WTC11 (cell line): ENCODE results near the gene TFB2M. TPM values are rescaled to one million over a fixed set of nuclear protein-coding genes. Genes with fewer than 3 reads are reported as not detected.

ENCODE experiments used
- ATAC-seq: fragments of 200-7000 bp; cut with Tn5 transposase; 2 replicates; pipeline ENCODE4 v1.10.0; 2021; ENCODE audit warnings: mild to moderate bottlenecking, moderate library complexity
- CTCF ChIA-PET: fragments of 300-600 bp; sonication (Branson Sonifier 250); formaldehyde crosslinking; loops from one replicate; lab custom pipeline; 2021; ENCODE audit warnings: antibody characterized with exemption; lab: Charles Lee
- POLR2A ChIA-PET: fragments of 350-600 bp; sonication (Branson Sonifier 250); formaldehyde crosslinking; loops from one replicate; lab custom pipeline; 2021; ENCODE audit warnings: antibody characterized with exemption; lab: Charles Lee
- DNase-seq: peaks from one replicate; pipeline ENCODE4 v3.0.0; 2021; ENCODE audit warnings: low spot score
- H3K27ac Mint-ChIP-seq: 2 replicates; pipeline ENCODE4 v1.8.0; 2021; ENCODE audit warnings: mixed read lengths
- H3K27me3 Mint-ChIP-seq: 2 replicates; pipeline ENCODE4 v1.8.0; 2021; ENCODE audit warnings: low read depth, mild to moderate bottlenecking, moderate library complexity, mixed read lengths
- H3K36me3 Mint-ChIP-seq: 2 replicates; pipeline ENCODE4 v1.8.0; 2021; ENCODE audit warnings: mixed read lengths
- H3K4me1 Mint-ChIP-seq: 2 replicates; pipeline ENCODE4 v1.8.0; 2022; ENCODE audit warnings: mixed read lengths
- H3K4me3 Mint-ChIP-seq: 2 replicates; pipeline ENCODE4 v1.8.0; 2021; ENCODE audit warnings: mild to moderate bottlenecking, moderate library complexity, mixed read lengths
- H3K9me3 Mint-ChIP-seq: 2 replicates; pipeline ENCODE4 v1.8.0; 2021; ENCODE audit warnings: mixed read lengths
- AFF4 ChIP-seq: sonication (generic); formaldehyde crosslinking; IDR thresholded peaks from 2 replicates; pipeline ENCODE4 v1.8.1; 2023; ENCODE audit warnings: mild to moderate bottlenecking, missing genetic modification reagents, borderline replicate concordance
- AR ChIP-seq: fragments of 250-450 bp; sonication (Bioruptor Pico); IDR thresholded peaks from 2 replicates; pipeline ENCODE4 v1.9.0; 2021; ENCODE audit warnings: mild to moderate bottlenecking
- CTCF ChIP-seq: fragments of 200-600 bp; IDR thresholded peaks from 2 replicates; pipeline ENCODE4 v1.8.0; 2022; ENCODE audit warnings: antibody characterized with exemption
- ETV6 ChIP-seq: sonication (generic); formaldehyde crosslinking; IDR thresholded peaks from 2 replicates; pipeline ENCODE4 v1.8.1; 2022; ENCODE audit warnings: mild to moderate bottlenecking, missing genetic modification reagents
- FOXK1 ChIP-seq: sonication (generic); formaldehyde crosslinking; IDR thresholded peaks from 2 replicates; pipeline ENCODE4 v1.8.0; 2022; ENCODE audit warnings: mild to moderate bottlenecking, moderate library complexity, missing genetic modification reagents
- NR1H2 ChIP-seq: sonication (generic); formaldehyde crosslinking; IDR thresholded peaks from 2 replicates; pipeline ENCODE4 v1.9.0; 2021; ENCODE audit warnings: mild to moderate bottlenecking, moderate library complexity, missing genetic modification reagents
- TP53 ChIP-seq: sonication (generic); formaldehyde crosslinking; IDR thresholded peaks from 2 replicates; pipeline ENCODE4 v1.8.1; 2023; ENCODE audit warnings: mild to moderate bottlenecking, missing genetic modification reagents
- USF1 ChIP-seq: sonication (generic); formaldehyde crosslinking; IDR thresholded peaks from 2 replicates; pipeline ENCODE4 v1.8.0; 2022; ENCODE audit warnings: mild to moderate bottlenecking, missing genetic modification reagents
- ZBTB43 ChIP-seq: sonication (generic); formaldehyde crosslinking; IDR thresholded peaks from 2 replicates; pipeline ENCODE4 v1.8.1; 2023; ENCODE audit warnings: mild to moderate bottlenecking, missing genetic modification reagents
- ZNF263 ChIP-seq: sonication (generic); formaldehyde crosslinking; IDR thresholded peaks from 2 replicates; pipeline ENCODE4 v1.8.1; 2022; ENCODE audit warnings: low read depth, mild to moderate bottlenecking, moderate library complexity, missing genetic modification reagents
- ZNF396 ChIP-seq: fragments of 250-450 bp; sonication (Bioruptor Pico); IDR thresholded peaks from 2 replicates; pipeline ENCODE4 v1.8.0; 2021; ENCODE audit warnings: mild to moderate bottlenecking, moderate library complexity, borderline replicate concordance
- ZNF671 ChIP-seq: fragments of 250-450 bp; sonication (Bioruptor Pico); IDR thresholded peaks from 2 replicates; pipeline ENCODE4 v1.8.0; 2021; ENCODE audit warnings: mild to moderate bottlenecking
- total RNA-seq: library from RNA; stranded (reverse); gene quantifications from 3 replicates; pipeline ENCODE4 v1.2.3, GENCODE V29; 2021

The TFB2M gene
- total RNA-seq, 1 experiment from 2014 or later: 16.5 TPM

- TF ChIP-seq AFF4 (CRISPR knock-in tag) (no peak), ZBTB43 (CRISPR knock-in tag) (no peak), NR1H2 (CRISPR knock-in tag) (no peak), TP53 (CRISPR knock-in tag) (no peak), ZNF396 (no peak), FOXK1 (CRISPR knock-in tag) (no peak)
These were observed 62.7 kb downstream of the TFB2M start (continued) for GRCh38 chr1:246503341-246503740.

GRCh38 chr1:246497331-246497915 lies 68.6 kb downstream of the TFB2M start:
- CTCF ChIA-PET: interaction anchor here (1.0 to 1.5 kb wide), 3 partner anchors 8 to 36 kb away, joined by 5 to 7 read pairs (median 5); partner anchors contain the start of gene SMYD3
- ATAC-seq (no peak), DNase-seq (no peak)
- H3K4me1 Mint-ChIP-seq: peaks cover 4% of the 10 kb centered on the region
- POLR2A ChIA-PET: no interaction called here
- H3K27ac Mint-ChIP-seq: no peak overlapping the region
- H3K9me3 Mint-ChIP-seq: no peaks in the 10 kb centered on the region
- H3K36me3 Mint-ChIP-seq: no peaks in the 10 kb centered on the region
- H3K27me3 Mint-ChIP-seq: no peaks in the 10 kb centered on the region
- H3K4me3 Mint-ChIP-seq: no peak overlapping the region
- no peak for TF ChIP-seq FOXK1 (CRISPR knock-in tag)
- peak; percentile 64 for TF ChIP-seq CTCF
- no peak for TF ChIP-seq ZNF263
- no peak for TF ChIP-seq ZNF671

- Mint-ChIP-seq H3K27ac (peak overlapping the region; percentile 58), H3K4me3 (no peak overlapping the region), H3K4me1 (peaks cover 8% of the 10 kb centered on the region), H3K9me3 (no peaks in the 10 kb centered on the region), H3K36me3 (no peaks in the 10 kb centered on the region; the same call in 1 of the 2 replicates), H3K27me3 (no peaks in the 10 kb centered on the region)
- TF ChIP-seq USF1 (no peak), AR (CRISPR knock-in tag) (no peak), ETV6 (CRISPR knock-in tag) (no peak), CTCF (peak; percentile 40; the same call in 1 of the 2 replicates)
- ATAC-seq (peak; percentile 97), DNase-seq (peak; percentile 67)
- ChIA-PET CTCF (no interaction called here), POLR2A (no interaction called here)
These were observed 73.3 kb downstream of the TFB2M start for GRCh38 chr1:246492611-246493245.
